HEK293 (cell line): ENCODE measurements around the gene WDR45B.

Source experiments
- CTCF ChIA-PET: fragments of 350-600 bp; formaldehyde crosslinking; extraction: SDS; loops from one replicate; lab custom pipeline; 2021; ENCODE audit warnings: antibody characterized with exemption; lab: Yijun Ruan, JAX
- POLR2A ChIA-PET: fragments of 300-600 bp; formaldehyde crosslinking; extraction: SDS; loops from one replicate; lab custom pipeline; 2020; ENCODE audit warnings: antibody characterized with exemption, inconsistent platforms; lab: Yijun Ruan, JAX
- H3K27ac ChIP-seq: fragments of 200-500 bp; sonication (Bioruptor generic); 2 replicates; pipeline ENCODE4 v1.5.1; 2014; ENCODE audit warnings: low read depth, low read length, control low read depth, inconsistent platforms; ENCODE audit errors: extremely low read depth
- H3K36me3 ChIP-seq, 2 experiments: fragments of 200-500 bp in 1 of 2; sonication (Bioruptor generic) in 1 of 2; 1 replicate in 1 of 2; 2 replicates in 1 of 2; pipeline ENCODE4 v1.5.1; 2014 to 2017; ENCODE audit warnings: inconsistent platforms in 2 of 2, low read length in 2 of 2; ENCODE audit not compliant: control insufficient read depth in 2 of 2, insufficient read depth in 1 of 2
- H3K4me1 ChIP-seq: fragments of 200-500 bp; sonication (Bioruptor generic); 2 replicates; pipeline ENCODE4 v1.5.1; 2014; ENCODE audit warnings: mild to moderate bottlenecking, low read length, inconsistent platforms; ENCODE audit not compliant: control insufficient read depth, insufficient read depth
- H3K4me3 ChIP-seq: 2 replicates; pipeline ENCODE4 v1.5.1; 2011; ENCODE audit warnings: low read depth, mild to moderate bottlenecking, control low read depth, low read length, moderate library complexity
- H3K9me3 ChIP-seq: fragments of 200-500 bp; sonication (Bioruptor generic); 2 replicates; pipeline ENCODE4 v1.5.1; 2014; ENCODE audit warnings: low read depth, low read length, inconsistent platforms; ENCODE audit not compliant: control insufficient read depth, insufficient read depth
- BCL11A ChIP-seq: fragments of 450-650 bp; formaldehyde crosslinking; IDR thresholded peaks from 2 replicates; pipeline ENCODE4 v1.5.1; 2016; ENCODE audit warnings: low read depth, missing biosample characterization, missing genetic modification characterization
- BCL11B ChIP-seq: fragments of 450-650 bp; formaldehyde crosslinking; IDR thresholded peaks from 2 replicates; pipeline ENCODE4 v1.5.1; 2016; ENCODE audit warnings: low read depth, missing biosample characterization, missing genetic modification characterization
- GLIS2 ChIP-seq: fragments of 450-650 bp; formaldehyde crosslinking; IDR thresholded peaks from 2 replicates; pipeline ENCODE4 v1.5.1; 2016; ENCODE audit warnings: missing biosample characterization, missing genetic modification characterization
- HOXA7 ChIP-seq: sonication (generic); formaldehyde crosslinking; IDR thresholded peaks from 2 replicates; pipeline ENCODE4 v1.8.1; 2022; ENCODE audit warnings: missing genetic modification reagents, borderline replicate concordance
- KLF10 ChIP-seq: fragments of 450-650 bp; IDR thresholded peaks from 2 replicates; pipeline ENCODE4 v1.5.1; 2018; ENCODE audit warnings: missing biosample characterization, mild to moderate bottlenecking, missing genetic modification characterization
- KLF8 ChIP-seq: fragments of 450-650 bp; formaldehyde crosslinking; IDR thresholded peaks from 2 replicates; pipeline ENCODE4 v1.5.1; 2016; ENCODE audit warnings: missing biosample characterization, missing genetic modification characterization
- TCF7L2 ChIP-seq: IDR thresholded peaks from 2 replicates; pipeline ENCODE4 v1.6.1; 2011; ENCODE audit warnings: low read depth, mild to moderate bottlenecking, inconsistent platforms, low read length, moderate library complexity, borderline replicate concordance
- TRIM28 ChIP-seq: IDR thresholded peaks from 2 replicates; pipeline ENCODE4 v1.6.1; 2011; ENCODE audit warnings: low read length, control low read depth, borderline replicate concordance
- YY1 ChIP-seq: fragments of 450-650 bp; formaldehyde crosslinking; IDR thresholded peaks from 2 replicates; pipeline ENCODE4 v1.5.1; 2018; ENCODE audit warnings: missing biosample characterization, missing genetic modification characterization
- YY2 ChIP-seq: fragments of 450-650 bp; formaldehyde crosslinking; IDR thresholded peaks from 2 replicates; pipeline ENCODE4 v1.5.1; 2016; ENCODE audit warnings: missing biosample characterization, missing genetic modification characterization
- ZBTB1 ChIP-seq: fragments of 450-650 bp; formaldehyde crosslinking; IDR thresholded peaks from 2 replicates; pipeline ENCODE4 v1.5.1; 2016; ENCODE audit warnings: missing biosample characterization, missing genetic modification characterization
- ZBTB48 ChIP-seq: fragments of 450-650 bp; formaldehyde crosslinking; IDR thresholded peaks from 2 replicates; pipeline ENCODE4 v1.5.1; 2016; ENCODE audit warnings: missing biosample characterization, missing genetic modification characterization
- ZEB2 ChIP-seq: fragments of 450-650 bp; formaldehyde crosslinking; IDR thresholded peaks from 2 replicates; pipeline ENCODE4 v1.5.1; 2016; ENCODE audit warnings: missing biosample characterization, missing genetic modification characterization
- ZNF174 ChIP-seq: fragments of 450-650 bp; formaldehyde crosslinking; IDR thresholded peaks from 2 replicates; pipeline ENCODE4 v1.5.0; 2017; ENCODE audit warnings: missing biosample characterization, mild to moderate bottlenecking, missing genetic modification characterization
- ZNF19 ChIP-seq: fragments of 450-650 bp; formaldehyde crosslinking; IDR thresholded peaks from 2 replicates; pipeline ENCODE4; 2016; ENCODE audit warnings: missing biosample characterization, missing genetic modification characterization, low read depth
- ZNF350 ChIP-seq: fragments of 450-650 bp; formaldehyde crosslinking; IDR thresholded peaks from 2 replicates; pipeline ENCODE4 v1.5.0; 2017; ENCODE audit warnings: missing biosample characterization, mild to moderate bottlenecking, missing genetic modification characterization
- ZNF510 ChIP-seq: fragments of 450-650 bp; formaldehyde crosslinking; IDR thresholded peaks from 2 replicates; pipeline ENCODE4 v1.5.1; 2018; ENCODE audit warnings: mild to moderate bottlenecking, missing genetic modification characterization, missing biosample characterization; ENCODE audit not compliant: insufficient replicate concordance
- ZNF548 ChIP-seq: fragments of 450-650 bp; formaldehyde crosslinking; IDR thresholded peaks from 2 replicates; pipeline ENCODE4 v1.5.1; 2016; ENCODE audit warnings: missing biosample characterization, missing genetic modification characterization
- ZNF561 ChIP-seq: fragments of 450-650 bp; IDR thresholded peaks from 2 replicates; pipeline ENCODE4 v1.5.1; 2018; ENCODE audit warnings: missing biosample characterization, missing genetic modification characterization, borderline replicate concordance
- ZNF600 ChIP-seq: fragments of 450-650 bp; formaldehyde crosslinking; IDR thresholded peaks from 2 replicates; pipeline ENCODE4 v1.5.1; 2016; ENCODE audit warnings: missing biosample characterization, missing genetic modification characterization
- ZNF610 ChIP-seq: fragments of 450-650 bp; formaldehyde crosslinking; IDR thresholded peaks from 2 replicates; pipeline ENCODE4 v1.5.1; 2016; ENCODE audit warnings: missing biosample characterization, missing genetic modification characterization, borderline replicate concordance
- ZNF660 ChIP-seq: fragments of 450-650 bp; IDR thresholded peaks from 2 replicates; pipeline ENCODE4 v1.5.1; 2018; ENCODE audit warnings: missing biosample characterization, mild to moderate bottlenecking, missing genetic modification characterization
- ZSCAN30 ChIP-seq: fragments of 450-650 bp; IDR thresholded peaks from 2 replicates; pipeline ENCODE4 v1.5.1; 2018; ENCODE audit warnings: missing biosample characterization, mild to moderate bottlenecking, missing genetic modification characterization, moderate library complexity
- TF ChIP-seq, protein P1 (sequence below): fragments of 450-650 bp; formaldehyde crosslinking; IDR thresholded peaks from 2 replicates; pipeline ENCODE4 v1.5.1; 2016; ENCODE audit warnings: missing biosample characterization, missing genetic modification characterization
- TF ChIP-seq, protein P2 (sequence below): fragments of 450-650 bp; formaldehyde crosslinking; IDR thresholded peaks from 2 replicates; pipeline ENCODE4 v1.5.1; 2016; ENCODE audit warnings: missing biosample characterization, missing genetic modification characterization
- TF ChIP-seq, protein P3 (sequence below): fragments of 450-650 bp; formaldehyde crosslinking; IDR thresholded peaks from 2 replicates; pipeline ENCODE4 v1.5.1; 2016; ENCODE audit warnings: missing biosample characterization, missing genetic modification characterization
- TF ChIP-seq, protein P4 (sequence below): fragments of 450-650 bp; formaldehyde crosslinking; IDR thresholded peaks from 2 replicates; pipeline ENCODE4 v1.5.1; 2016; ENCODE audit warnings: missing biosample characterization, missing genetic modification characterization
- TF ChIP-seq, protein P5 (sequence below): fragments of 450-650 bp; formaldehyde crosslinking; conservative IDR thresholded peaks from 2 replicates; pipeline ENCODE4 v1.5.1; 2016; ENCODE audit warnings: low read depth, missing biosample characterization, missing genetic modification characterization
- TF ChIP-seq, protein P6 (sequence below): fragments of 450-650 bp; formaldehyde crosslinking; optimal IDR thresholded peaks from 2 replicates; pipeline ENCODE3; 2016; ENCODE audit warnings: missing biosample characterization, mild to moderate bottlenecking, missing genetic modification characterization

The WDR45B gene

DNA sequence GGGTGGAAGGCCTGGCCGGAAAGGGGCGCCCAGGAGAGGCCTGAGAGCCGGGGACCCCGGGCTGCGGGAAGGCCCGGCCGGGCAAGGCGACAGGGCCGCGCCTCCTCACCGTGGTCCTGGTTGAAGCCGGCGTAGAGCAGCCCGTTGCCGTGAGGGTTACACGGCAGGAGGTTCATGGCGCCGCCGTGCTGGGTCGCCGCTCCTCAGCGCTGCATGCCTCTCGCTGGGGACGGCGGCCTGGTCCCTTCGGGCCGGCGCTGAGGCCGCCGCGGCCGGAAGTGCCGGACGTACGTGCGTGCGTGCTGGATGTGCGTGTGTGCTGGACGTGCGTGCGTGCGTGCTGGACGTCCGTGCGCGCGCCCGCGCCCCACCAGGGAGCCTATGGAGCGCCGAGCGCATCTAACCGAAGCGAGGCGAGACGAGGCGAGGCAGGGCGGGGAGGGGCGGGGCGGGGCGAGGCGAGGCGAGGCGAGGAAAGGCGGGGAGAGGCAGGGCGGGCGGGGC lies at the start of gene WDR45B:
Gene WDR45B, minus strand, starts transcription at position 280 of the 504 bp plus-strand sequence. Its CDS starts 104 bp downstream, at position 176.
- Histone ChIP-seq H3K36me3 (peaks cover 7 to 25% of the 10 kb centered on the region in 2 experiments), H3K4me3 (peak within 1 kb of the TSS; percentile 97), H3K4me1 (peaks cover 7% of the 10 kb centered on the region), H3K27ac (peak within 1 kb of the TSS; percentile 99), H3K9me3 (no peaks in the 10 kb centered on the region)
- ChIA-PET CTCF (no interaction called here), POLR2A (interaction anchor here (1.4 kb wide), 1 partner anchor 106 kb away, joined by 3 read pairs; no protein-coding TSS in a partner anchor)
- peak; percentile 48; the same call in 1 of the 2 replicates for TF ChIP-seq ZNF561
- TF ChIP-seq ZNF600 (tag by site-specific recombination), result peak; percentile 41; the same call in 1 of the 2 replicates
- no peak for TF ChIP-seq ZNF19 (tag by site-specific recombination)
- TF ChIP-seq, protein P1, sequence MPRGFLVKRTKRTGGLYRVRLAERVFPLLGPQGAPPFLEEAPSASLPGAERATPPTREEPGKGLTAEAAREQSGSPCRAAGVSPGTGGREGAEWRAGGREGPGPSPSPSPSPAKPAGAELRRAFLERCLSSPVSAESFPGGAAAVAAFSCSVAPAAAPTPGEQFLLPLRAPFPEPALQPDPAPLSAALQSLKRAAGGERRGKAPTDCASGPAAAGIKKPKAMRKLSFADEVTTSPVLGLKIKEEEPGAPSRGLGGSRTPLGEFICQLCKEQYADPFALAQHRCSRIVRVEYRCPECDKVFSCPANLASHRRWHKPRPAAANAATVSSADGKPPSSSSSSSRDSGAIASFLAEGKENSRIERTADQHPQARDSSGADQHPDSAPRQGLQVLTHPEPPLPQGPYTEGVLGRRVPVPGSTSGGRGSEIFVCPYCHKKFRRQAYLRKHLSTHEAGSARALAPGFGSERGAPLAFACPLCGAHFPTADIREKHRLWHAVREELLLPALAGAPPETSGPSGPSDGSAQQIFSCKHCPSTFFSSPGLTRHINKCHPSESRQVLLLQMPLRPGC (tag by site-specific recombination), result 0 out of 2 replicates have a peak, but pooled peaks have one; percentile 41
- TF ChIP-seq, protein P2, sequence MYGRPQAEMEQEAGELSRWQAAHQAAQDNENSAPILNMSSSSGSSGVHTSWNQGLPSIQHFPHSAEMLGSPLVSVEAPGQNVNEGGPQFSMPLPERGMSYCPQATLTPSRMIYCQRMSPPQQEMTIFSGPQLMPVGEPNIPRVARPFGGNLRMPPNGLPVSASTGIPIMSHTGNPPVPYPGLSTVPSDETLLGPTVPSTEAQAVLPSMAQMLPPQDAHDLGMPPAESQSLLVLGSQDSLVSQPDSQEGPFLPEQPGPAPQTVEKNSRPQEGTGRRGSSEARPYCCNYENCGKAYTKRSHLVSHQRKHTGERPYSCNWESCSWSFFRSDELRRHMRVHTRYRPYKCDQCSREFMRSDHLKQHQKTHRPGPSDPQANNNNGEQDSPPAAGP (tag by site-specific recombination), result peak; percentile 73
- TF ChIP-seq ZEB2, result peak; percentile 23; the same call in 1 of the 2 replicates
- TF ChIP-seq, protein P3, sequence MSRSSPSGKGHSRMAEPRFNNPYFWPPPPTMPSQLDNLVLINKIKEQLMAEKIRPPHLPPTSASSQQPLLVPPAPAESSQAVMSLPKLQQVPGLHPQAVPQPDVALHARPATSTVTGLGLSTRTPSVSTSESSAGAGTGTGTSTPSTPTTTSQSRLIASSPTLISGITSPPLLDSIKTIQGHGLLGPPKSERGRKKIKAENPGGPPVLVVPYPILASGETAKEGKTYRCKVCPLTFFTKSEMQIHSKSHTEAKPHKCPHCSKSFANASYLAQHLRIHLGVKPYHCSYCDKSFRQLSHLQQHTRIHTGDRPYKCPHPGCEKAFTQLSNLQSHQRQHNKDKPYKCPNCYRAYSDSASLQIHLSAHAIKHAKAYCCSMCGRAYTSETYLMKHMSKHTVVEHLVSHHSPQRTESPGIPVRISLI (tag by site-specific recombination), result no peak
- peak; percentile 47; the same call in 1 of the 2 replicates for TF ChIP-seq KLF10 (tag by site-specific recombination)
- peak; percentile 39; the same call in 1 of the 2 replicates for TF ChIP-seq BCL11A (tag by site-specific recombination)
- no peak for TF ChIP-seq TCF7L2
- no peak for TF ChIP-seq ZNF174 (tag by site-specific recombination)
- TF ChIP-seq ZNF548 (tag by site-specific recombination), result no peak
- TF ChIP-seq ZNF350, result no peak
- TF ChIP-seq HOXA7 (CRISPR knock-in tag), result no peak
- TF ChIP-seq ZBTB48 (tag by site-specific recombination), result peak; percentile 85
- TF ChIP-seq YY1, result peak; percentile 69
- no peak for TF ChIP-seq TRIM28
- TF ChIP-seq ZNF510, result no peak
- peak; percentile 49 for TF ChIP-seq BCL11B
- peak; percentile 98 for TF ChIP-seq ZBTB1 (tag by site-specific recombination)
- TF ChIP-seq ZNF610 (tag by site-specific recombination), result peak; percentile 95; the same call in 1 of the 2 replicates
- TF ChIP-seq KLF8, result peak; percentile 76; the same call in 1 of the 2 replicates
- TF ChIP-seq ZSCAN30 (tag by site-specific recombination), result peak; percentile 64; the same call in 1 of the 2 replicates
- TF ChIP-seq, protein P4, sequence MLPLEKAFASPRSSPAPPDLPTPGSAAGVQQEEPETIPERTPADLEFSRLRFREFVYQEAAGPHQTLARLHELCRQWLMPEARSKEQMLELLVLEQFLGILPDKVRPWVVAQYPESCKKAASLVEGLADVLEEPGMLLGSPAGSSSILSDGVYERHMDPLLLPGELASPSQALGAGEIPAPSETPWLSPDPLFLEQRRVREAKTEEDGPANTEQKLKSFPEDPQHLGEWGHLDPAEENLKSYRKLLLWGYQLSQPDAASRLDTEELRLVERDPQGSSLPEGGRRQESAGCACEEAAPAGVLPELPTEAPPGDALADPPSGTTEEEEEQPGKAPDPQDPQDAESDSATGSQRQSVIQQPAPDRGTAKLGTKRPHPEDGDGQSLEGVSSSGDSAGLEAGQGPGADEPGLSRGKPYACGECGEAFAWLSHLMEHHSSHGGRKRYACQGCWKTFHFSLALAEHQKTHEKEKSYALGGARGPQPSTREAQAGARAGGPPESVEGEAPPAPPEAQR (tag by site-specific recombination), result no peak
- TF ChIP-seq, protein P5, sequence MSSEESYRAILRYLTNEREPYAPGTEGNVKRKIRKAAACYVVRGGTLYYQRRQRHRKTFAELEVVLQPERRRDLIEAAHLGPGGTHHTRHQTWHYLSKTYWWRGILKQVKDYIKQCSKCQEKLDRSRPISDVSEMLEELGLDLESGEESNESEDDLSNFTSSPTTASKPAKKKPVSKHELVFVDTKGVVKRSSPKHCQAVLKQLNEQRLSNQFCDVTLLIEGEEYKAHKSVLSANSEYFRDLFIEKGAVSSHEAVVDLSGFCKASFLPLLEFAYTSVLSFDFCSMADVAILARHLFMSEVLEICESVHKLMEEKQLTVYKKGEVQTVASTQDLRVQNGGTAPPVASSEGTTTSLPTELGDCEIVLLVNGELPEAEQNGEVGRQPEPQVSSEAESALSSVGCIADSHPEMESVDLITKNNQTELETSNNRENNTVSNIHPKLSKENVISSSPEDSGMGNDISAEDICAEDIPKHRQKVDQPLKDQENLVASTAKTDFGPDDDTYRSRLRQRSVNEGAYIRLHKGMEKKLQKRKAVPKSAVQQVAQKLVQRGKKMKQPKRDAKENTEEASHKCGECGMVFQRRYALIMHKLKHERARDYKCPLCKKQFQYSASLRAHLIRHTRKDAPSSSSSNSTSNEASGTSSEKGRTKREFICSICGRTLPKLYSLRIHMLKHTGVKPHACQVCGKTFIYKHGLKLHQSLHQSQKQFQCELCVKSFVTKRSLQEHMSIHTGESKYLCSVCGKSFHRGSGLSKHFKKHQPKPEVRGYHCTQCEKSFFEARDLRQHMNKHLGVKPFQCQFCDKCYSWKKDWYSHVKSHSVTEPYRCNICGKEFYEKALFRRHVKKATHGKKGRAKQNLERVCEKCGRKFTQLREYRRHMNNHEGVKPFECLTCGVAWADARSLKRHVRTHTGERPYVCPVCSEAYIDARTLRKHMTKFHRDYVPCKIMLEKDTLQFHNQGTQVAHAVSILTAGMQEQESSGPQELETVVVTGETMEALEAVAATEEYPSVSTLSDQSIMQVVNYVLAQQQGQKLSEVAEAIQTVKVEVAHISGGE, result peak; percentile 79
- peak; percentile 84; the same call in 1 of the 2 replicates for TF ChIP-seq ZNF660 (tag by site-specific recombination)
- TF ChIP-seq GLIS2 (tag by site-specific recombination), result no peak; the same call in 1 of the 2 replicates
- TF ChIP-seq, protein P6, sequence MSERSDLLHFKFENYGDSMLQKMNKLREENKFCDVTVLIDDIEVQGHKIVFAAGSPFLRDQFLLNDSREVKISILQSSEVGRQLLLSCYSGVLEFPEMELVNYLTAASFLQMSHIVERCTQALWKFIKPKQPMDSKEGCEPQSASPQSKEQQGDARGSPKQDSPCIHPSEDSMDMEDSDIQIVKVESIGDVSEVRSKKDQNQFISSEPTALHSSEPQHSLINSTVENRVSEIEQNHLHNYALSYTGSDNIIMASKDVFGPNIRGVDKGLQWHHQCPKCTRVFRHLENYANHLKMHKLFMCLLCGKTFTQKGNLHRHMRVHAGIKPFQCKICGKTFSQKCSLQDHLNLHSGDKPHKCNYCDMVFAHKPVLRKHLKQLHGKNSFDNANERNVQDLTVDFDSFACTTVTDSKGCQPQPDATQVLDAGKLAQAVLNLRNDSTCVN (tag by site-specific recombination), result peak; percentile 94
- TF ChIP-seq YY2 (tag by site-specific recombination), result 0 out of 2 replicates have a peak, but pooled peaks have one; percentile 50
